Measurements from ENCODE around the gene FAM184B.
"Not testable (repeated sequence)": the region's sequence is repeated elsewhere in the genome, so short reads cannot be mapped to it uniquely, and the experiment has no call there.

The FAM184B gene

DNA sequence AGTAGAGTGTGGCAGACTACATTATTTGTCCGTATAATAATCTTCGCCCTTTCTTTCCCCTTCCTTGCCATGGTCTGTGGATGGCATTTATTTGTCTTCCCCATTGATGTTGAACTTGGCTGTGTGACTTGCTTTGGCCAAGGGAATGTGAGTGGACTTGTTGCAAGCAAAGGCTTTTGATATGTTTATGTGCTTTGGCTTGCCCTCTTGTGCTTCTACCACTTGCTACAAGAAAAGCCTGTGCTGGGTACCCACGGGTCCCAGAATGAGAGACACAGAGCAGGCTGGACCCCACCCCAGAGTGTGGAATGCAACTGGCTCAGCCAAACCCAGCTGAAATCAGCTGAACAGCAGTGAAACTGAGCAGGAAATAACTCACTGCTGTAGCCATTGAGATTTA, 63.0 kb downstream of the FAM184B start:
- no peak for DNase-seq (ENCODE audit: low read depth in 2 of 2)

DNA sequence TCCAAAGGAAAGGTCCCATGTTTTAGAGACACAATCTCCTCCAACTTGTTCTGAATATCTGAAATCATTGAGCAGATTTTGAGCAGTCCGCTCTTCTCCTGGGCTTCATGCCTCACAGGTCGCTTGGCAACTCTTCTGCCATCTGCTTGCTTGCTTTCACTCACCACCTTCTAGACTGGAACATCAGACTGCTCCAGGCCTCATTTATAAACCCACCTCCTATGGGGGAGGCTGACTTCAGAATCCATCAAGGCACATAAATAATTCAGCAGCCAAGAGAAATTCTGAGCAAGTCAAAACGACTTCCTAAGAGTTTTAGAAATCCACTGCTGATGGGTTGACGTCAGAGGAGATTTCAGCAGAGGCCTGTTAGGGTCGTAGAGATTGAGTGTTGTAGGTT, 64.1 kb downstream of the FAM184B start:
- no peak for DNase-seq (ENCODE audit: low read depth in 2 of 2)

DNA sequence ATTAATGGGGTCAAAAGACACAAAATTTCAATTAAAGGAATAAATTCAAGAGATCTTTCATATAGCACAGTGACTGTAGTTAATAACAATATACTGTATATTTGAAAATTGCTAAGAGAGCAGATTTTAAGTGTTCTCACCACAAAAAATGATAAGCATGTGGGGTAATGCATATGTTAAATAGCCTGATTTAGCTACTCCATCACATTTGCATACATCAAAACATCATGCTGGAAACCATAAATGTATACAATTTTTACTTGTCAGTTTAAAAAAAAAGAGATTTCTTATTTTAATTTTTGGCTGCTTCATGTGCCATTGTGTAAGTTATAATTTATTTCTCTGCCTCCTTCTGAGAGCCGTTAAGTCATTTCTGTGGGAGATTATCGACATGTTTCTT, 65.9 kb downstream of the FAM184B start:
- DNase-seq (ENCODE audit: low read depth in 2 of 2): no peak

DNA sequence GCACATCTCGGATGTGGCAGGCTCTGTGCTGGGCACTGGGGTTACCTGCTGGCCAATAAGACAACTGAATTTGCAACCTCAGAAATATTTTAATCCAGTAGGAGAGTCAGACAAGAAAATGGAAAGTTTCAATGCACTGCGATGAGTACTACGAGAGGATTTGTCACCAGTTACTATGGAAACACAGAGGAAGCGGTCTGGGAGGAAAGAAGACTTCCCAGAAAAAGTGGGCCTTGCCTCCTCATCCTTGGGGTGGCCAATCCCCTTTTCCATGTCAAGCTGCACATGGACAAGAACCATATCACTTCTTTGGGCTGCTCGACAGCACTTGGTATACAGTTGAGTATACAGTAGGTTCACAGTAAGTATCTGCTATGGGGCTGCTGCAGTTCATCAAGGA, 67.6 kb downstream of the FAM184B start:
- no peak for DNase-seq (ENCODE audit: low read depth in 2 of 2)

DNA sequence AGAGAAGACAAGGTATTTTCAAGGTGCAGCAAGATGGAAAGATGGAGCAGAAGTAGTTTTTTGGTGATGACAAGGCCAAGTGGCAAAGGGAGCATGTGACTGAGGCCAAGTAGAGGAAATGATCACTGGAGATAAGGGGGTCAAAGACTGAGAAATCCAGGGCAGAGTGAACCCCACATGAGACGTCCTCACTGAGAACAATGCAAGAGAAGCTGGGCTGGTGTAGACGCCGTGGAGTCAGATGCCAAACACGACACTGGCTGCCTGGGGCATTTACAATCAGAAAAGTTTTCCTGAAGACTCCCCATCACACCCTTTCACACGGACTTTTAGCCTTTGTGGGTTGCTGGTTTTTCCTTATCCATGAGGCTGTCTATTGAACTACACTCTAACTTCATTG, 69.3 kb downstream of the FAM184B start:
- DNase-seq (ENCODE audit: low read depth in 2 of 2): no peak

DNA sequence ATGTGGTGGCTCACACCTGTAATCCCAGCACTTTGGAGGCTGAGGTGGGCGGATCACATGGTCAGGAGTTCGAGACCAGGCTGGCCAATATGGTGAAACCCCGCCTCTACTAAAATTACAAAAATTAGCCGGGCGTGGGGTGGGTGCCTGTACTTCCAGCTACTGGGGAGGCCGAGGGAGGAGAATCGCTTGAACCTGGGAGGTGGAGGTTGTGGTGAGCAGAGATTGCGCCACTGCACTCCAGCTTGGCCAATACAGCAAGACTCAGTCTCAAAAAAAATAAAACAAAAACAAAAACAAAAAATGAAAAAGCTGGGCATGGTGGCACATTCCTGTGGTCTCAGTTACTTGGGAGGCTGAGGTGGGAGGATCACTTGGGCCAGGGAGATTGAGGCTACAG, 70.2 kb downstream of the FAM184B start:
- DNase-seq (ENCODE audit: low read depth in 2 of 2): not testable (repeated sequence)

DNA sequence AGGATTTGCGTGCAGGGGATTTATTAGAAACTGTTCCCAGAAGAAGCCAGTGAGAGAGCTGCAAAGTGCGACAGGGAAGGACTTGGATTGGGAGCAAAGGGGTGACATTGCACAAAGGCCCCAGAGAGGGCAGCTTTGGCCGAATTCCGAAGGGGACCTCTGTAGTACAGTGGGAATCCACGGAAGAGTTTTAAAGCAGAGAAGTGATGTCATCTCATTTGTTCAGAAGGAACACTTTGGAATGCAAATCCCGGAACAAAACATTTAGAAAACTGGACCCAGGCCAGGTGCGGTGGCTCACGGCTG, 71.7 kb downstream of the FAM184B start:
- DNase-seq (ENCODE audit: low read depth in 2 of 2): no peak

DNA sequence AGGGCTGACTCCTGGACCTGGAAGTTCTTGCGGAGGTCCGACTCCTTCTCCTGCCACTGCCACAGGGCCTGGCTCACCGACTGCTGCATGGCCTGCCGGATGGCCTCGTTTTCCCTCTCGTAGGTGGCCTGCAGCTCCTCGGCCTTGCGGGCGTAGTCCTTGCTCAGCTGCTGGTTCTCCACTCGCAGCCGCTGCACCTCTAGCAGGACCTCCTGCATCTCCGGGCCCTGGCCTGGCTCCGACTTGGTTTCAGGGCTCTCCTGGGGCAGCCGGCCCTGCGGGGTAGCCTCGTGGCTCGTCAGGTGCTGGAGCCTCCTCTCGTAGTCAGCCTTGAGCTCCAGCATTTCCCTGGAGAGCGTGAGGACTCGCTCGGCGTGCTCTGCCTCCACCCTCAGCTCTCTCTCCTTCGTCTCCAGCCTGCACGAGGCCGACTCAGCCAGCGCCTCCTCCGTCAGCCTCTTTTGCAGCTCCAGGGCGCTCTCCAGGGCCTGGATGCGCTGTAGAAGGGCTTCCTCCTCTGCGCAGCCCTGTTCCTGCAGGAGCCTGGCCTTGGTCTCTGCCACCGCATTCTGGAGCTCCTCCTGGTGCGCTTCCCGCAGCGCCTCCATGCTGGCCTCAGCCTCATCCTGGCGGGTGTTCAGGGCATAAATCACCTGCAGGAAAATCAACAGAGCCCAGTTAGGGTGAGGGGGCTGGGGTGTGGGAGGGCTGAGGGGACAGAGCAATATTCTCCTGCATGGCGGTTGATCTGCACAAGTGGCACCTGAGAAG, 72.2 kb downstream of the FAM184B start:
- no peak for DNase-seq (ENCODE audit: low read depth in 2 of 2)

DNA sequence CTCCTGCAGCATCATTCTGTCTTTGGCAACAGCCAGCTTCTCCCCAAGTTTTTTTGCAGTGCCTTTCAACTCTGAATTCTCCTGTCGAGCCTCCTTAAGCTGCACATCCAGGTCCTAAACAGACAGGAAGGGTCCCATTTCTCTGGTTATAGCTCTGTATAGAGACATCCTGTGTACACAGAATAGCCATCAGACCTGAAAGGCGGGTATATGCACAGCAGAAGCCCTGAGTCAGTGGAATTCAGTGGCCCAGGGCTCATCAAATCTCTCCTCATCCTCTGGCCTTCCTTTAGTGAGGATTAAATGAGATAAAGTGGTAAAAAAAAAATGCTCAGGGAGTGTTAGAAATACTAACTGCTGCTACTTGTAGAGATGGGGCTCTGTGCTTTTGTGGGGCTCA, 73.8 kb downstream of the FAM184B start:
- no peak for DNase-seq (ENCODE audit: low read depth in 2 of 2)

DNA sequence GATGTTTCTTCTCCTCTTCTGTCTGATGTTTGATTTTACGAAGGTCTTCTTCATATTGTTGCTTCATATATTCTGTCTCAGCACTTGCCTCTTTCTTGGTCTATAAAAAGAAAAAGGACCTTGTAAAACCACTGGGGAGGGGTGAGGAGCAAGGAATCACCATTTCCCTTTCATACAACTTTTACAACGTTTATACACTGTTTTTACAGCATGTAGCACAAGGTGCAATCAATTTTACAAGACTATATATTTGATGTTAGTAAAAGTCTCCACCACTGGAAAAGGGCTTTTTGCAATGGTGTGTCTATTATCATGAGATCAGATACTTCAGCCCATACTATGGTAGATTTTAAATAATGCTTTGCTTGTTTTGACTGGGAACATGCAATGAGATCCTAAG, 76.3 kb downstream of the FAM184B start:
- no peak for DNase-seq (ENCODE audit: low read depth in 2 of 2)

DNA sequence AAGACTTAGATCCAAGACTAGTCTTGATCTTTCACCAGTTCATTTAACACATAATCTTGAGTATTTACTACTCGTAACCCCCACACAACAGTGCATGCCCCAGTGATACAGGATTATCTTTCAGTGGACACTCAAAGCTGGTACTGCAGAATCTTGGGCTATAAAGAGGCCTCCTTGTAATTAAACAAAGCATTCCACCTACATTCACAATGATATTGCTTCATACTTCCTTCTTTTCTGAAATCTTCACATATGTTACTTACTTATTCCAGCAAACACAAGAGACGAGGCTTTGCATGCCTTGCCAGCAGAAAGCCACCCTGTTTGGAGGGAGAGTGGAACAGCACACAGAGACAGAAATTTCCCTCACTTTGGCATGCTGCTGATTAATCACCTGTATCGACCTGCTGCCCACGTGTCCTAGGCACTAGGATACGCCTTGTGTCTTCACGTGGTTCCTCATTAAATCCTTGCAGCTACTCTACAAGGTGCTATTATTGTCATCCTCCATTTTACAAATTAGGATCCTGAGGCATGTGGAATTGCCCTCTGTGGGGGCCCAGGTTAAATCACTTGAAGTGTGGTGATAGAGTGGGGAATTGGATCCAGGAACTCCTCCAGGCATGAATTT, 77.3 kb downstream of the FAM184B start:
- no peak for DNase-seq (ENCODE audit: low read depth in 2 of 2)

DNA sequence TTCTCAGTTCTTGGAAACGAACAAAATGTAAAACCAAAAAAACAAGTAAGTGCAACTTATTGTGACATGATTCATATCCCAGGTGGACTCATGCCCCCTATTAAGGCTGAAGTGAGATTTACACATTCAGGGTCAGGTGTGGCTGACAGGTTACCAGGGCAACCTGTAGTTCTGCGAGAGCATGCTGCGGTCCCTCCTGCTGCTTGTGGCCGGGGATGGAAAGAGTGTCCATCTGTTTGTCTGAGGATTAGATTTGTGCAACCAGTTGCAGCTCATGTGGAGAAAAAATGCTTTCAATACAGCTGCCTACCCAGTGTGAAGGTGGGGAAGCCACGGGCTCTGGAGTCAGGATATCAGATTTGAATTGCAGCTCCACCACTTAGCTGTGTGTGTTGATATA, 78.8 kb downstream of the FAM184B start:
- no peak for DNase-seq (ENCODE audit: low read depth in 2 of 2)

DNA sequence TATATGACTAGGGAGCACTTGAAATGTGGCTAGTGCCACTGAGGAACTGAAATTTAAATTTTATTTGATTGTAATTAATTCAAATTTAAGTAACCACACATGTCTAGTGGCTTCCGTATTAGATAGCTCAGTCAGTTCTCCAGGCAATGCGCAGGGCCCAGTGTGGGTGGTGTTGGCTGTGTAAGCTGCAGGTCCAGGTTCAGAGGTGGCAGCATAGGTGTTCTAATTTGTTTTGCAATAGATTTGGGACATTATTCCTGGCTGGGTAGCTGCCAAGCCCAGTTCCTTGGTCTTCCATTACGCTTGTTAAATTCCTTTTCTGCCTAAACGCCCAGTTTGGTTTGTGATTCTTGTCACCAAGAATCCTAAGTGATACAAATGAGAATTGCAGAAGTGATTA, 79.5 kb downstream of the FAM184B start:
- no peak for DNase-seq (ENCODE audit: low read depth in 2 of 2)

DNA sequence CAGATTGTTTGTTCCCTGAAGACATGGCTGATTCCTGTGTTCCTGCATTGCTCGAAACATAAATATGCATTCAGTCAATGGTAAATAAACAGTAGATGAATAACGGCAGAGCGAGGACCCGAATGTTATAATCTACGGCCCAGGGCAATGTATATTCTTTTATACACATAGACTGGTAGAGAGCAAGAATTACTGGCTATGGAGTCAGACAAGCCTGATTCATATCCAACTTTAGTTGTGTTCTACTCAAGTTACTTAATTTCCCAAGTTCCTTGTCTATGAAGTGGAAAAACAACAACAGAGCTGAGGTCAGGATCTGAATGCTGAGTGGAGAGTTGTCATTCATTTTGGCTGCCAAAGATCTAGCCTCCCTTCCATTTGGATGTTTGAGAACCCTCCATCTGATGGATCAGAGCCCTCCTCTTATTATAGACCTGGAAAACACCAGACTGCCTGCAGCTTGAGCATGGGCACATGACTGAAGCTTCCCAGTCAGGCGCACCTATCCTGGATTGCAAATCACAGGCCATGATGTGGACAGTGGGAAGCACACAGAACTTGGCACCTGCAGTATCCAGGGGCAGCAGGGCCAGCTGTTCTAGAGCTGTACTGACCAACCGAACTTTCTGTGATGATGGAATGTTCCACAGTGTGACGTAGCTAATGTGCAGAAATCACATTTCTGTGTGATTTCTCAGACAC, 80.1 kb downstream of the FAM184B start:
- DNase-seq (ENCODE audit: low read depth in 2 of 2): no peak

DNA sequence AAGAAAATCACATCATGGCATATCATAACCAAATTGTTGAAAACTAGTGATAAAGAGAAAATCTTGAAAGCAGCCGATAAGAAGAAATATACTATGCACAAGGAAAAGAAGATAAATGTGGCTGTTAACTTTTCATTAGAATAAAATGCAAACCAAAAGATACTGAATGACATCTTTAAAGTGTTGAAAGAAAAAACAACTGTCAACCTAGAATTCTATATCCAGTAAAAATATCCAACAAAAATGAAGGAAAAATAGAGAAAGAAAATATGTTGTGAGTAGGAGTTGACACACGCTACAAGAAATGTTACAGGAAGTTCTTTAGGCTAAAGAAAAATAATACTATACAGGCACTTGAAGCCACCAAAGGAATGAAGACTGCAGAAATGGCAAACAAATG, 82.0 kb downstream of the FAM184B start:
- DNase-seq (ENCODE audit: low read depth in 2 of 2): no peak

DNA sequence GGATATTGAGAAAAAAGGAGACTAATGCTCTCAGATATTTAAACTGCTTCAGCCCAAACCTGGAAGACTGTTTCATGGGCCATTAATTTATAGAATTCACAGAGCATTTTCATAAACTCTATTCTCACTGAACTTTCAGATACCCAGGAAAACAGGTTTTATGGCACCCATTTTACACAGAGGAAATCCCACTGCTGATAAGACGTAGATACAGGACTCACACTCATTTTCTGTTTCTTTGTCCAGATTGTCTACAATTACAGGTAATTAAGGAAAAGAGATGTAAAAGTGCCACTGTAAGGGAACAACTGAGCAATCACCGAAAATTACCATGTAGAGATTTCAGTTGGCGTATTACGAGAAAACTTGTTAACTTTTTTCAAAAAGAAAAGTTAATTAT, 83.3 kb downstream of the FAM184B start:
- no peak for DNase-seq (ENCODE audit: low read depth in 2 of 2)

DNA sequence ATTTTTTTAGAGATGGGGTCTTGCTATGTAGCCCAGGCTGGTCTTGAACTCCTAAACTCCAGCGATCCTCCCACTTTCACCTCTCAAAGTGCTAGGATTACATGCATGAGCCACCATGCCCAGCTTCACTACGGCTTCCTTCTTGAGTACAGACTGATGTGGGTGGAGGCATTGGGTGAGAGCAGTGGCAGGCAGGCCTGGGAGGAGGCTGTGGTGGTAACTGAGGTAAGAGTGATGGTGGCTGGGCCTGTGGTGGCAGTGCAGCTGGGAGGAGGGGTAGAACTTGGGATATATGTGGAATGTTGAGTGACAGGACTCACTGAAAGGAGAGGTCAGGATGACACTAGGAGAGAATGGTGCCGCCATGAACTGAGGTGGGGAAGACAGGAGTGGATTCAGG, 86.1 kb downstream of the FAM184B start:
- DNase-seq (ENCODE audit: low read depth in 2 of 2): no peak

DNA sequence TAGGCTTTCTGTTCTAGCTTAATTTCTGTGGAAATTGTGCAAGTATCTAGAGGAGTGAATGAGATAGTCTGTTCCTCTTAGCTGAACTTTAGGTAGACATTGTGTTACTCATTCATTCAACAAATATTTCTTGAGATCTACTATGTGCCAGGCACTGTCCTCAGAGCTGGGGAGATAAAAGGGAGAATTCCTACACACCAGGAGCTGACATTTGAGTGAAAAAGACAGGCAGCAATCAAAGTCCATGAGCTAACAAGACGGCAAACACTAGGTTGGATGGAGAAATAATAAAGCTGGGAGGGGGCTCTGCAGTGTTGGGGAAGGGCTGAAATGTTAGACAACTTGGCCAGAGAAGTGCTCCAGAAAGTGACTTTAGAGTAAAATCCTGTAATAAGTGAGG, 86.9 kb downstream of the FAM184B start:
- DNase-seq (ENCODE audit: low read depth in 2 of 2): no peak

DNA sequence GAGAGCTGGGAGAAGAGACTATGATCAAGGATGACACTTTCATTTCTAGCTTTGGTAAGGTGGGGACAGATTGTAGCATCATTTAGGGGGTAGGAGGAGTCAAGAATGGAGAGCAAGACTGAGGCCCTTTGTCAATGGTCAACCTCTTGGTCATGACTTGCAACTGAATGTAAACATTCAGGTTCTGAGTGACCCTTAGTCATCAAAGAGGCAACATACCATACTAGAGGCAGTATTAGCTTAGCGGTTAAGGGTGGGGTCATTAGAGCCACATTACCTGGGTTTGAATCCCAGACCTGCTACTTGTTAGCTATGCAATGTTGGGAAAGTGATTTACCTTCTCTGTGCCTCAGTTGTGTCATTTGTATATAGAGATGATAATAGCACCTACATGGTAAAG, 90.5 kb downstream of the FAM184B start:
- no peak for DNase-seq (ENCODE audit: low read depth in 2 of 2)

DNA sequence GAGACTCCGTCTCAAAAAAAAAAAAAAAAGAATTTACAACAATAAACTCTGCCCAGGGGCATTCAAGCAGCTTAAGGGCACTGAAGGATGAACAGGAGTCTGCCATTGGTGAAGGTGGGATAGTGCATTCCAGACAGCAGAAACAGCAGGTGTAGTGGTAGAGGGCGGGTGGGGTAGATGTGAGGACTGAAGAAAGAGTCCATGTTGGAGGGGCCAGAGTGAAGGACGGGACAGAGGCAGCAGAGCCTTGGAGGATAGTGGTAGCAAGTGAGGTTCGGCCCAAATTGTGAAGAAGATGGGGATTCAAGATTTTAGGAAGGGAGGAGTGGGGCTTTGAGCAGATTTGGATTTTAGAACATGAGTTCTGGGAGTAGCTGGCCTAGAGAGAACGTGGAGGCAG, 91.3 kb downstream of the FAM184B start:
- no peak for DNase-seq (ENCODE audit: low read depth in 2 of 2)

DNA sequence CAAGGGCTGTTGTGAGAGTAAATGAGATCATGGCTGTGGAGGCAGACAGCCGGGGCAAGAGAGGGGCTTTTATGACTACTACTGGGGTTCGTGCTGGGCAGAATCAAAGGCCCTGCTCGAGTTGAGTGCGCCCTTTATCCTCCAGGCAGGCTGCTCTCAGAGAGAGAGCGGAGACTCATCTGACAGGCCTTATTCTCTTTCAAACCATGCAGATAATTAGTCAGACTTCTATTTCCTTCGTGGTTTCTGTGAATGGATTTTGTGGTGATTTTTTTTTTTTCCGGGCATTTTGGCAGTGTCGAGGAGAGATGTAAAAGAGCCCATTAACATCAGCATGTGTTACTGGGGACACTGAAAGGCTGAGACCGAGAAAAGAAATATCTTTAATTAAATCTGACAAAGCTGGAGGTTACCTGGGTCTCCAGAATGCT, 93.4 kb downstream of the FAM184B start:
- DNase-seq (ENCODE audit: low read depth in 2 of 2): no peak

DNA sequence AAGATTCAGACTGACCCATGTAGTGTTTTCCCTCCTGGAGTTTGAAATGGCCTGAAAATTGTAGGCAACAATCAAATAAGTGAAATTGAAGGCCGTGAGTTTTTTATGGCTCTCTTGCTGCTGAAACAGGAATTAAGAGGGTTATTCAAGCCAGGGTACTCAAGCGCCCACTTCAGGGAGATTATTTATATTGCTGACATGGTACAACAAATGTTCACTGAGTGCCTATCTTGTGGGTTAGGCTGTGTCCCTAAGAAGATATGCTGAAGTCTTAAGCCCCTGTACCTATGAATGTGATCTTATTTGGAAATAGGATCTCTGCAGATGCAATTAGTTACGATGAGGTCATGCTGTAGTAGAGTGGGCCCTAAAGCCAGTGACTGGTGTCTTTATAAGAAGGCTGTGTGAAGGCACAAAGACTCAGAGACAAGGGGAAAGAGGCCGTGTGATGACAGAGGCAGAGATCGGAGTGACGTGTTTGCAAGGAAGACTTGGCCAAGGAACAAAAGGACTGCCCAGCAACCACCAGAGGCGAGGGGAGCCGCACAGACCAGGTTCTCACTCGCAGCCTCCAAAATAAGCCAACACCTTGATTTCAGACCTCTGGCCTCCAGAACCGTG, 94.1 kb downstream of the FAM184B start:
- no peak for DNase-seq (ENCODE audit: low read depth in 2 of 2)

DNA sequence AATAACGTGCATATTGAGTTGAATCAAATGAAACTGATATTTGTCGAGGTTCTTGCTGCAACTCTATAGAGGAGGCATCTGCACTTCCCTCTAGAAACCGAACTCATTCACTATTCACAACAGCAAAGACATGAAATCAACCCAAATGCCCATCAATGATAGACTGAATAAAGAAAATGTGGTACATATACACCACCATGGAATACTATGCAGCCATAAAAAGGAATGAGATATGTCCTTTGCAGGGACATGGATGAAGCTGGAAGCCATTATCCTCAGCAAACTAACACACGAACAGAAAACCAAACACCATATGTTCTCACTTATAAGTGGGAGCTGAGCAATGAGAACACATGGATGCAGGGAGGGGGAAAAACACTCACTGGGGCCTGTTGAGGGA, 96.8 kb downstream of the FAM184B start:
- DNase-seq (ENCODE audit: low read depth in 2 of 2): not testable (repeated sequence)

Measured in stimulated activated CD4-positive, alpha-beta T cell treated with anti-CD3 and anti-CD28 coated beads, Interleukin-4, amount 100 ng/mL, for 48 hours (primary cell).